ENCODE results near the gene KCNV2.

Gene KCNV2

DNA sequence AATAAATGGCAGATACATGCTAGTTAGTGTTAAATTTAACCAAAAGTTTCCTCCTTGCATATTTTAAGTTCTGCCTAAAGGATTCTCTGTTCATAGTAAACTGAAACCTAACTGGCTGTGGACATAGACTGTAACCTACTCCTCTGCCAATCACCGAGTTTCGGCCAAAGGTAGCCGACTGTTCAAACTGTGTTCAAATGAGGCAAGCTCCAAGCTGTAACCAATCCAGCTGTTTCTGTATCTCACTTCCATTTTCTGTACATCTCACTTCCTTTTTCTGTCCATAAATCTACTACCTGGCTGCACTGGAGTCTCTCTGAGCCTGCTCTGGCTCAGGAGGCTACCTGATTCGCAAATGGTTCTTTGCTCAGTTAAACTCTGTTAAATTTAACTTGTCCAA, 44.1 kb downstream of the KCNV2 start:
- DNase-seq = no peak

DNA sequence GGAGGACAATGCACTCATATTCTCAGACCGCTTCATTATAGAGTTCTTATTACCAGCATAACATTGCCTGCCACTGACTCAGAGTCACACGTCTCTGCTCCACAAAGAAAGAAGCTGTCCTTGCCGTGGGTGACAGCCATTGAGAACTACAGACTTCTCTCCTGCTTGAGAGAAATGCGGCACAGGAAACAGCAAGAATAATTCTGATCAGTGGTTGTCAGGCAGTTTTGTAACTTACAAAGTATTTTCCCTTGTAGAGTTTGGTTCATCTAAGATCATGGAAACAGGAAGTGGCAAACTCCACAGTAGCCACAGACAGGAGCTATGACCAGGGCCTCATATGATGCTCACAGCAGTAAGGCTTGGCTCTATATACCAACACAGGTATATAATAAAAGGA, 47.0 kb downstream of the KCNV2 start:
- no peak for DNase-seq

DNA sequence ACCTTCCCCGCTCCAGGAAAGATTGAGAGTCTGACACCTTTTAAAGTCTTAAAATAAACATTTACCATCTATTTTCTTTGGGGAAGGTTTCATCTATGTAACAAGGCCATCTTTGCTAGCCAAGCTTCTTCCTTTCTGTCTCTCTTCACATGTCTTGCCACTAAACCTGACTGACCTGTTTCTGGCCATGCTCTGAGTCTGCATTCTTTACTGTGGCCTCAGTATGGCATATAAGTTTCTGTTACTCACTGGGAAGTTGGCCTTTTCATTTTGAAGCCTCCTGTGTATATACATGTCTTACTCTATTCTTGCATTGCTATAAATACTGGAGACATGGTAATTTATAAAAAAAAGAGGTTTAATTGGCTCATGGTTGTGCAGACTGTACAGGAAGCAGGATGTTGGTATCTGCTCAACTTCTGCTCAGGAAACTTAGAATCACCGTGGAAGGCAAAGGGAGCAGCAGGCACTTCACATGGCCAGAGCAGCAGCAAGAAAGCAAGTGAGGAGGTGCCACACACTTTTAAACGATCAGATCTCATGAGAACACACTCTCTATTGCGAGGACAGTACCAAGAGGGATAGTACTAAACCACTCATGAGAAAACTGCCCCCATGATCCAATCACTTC, 48.1 kb downstream of the KCNV2 start:
- no peak for DNase-seq

DNA sequence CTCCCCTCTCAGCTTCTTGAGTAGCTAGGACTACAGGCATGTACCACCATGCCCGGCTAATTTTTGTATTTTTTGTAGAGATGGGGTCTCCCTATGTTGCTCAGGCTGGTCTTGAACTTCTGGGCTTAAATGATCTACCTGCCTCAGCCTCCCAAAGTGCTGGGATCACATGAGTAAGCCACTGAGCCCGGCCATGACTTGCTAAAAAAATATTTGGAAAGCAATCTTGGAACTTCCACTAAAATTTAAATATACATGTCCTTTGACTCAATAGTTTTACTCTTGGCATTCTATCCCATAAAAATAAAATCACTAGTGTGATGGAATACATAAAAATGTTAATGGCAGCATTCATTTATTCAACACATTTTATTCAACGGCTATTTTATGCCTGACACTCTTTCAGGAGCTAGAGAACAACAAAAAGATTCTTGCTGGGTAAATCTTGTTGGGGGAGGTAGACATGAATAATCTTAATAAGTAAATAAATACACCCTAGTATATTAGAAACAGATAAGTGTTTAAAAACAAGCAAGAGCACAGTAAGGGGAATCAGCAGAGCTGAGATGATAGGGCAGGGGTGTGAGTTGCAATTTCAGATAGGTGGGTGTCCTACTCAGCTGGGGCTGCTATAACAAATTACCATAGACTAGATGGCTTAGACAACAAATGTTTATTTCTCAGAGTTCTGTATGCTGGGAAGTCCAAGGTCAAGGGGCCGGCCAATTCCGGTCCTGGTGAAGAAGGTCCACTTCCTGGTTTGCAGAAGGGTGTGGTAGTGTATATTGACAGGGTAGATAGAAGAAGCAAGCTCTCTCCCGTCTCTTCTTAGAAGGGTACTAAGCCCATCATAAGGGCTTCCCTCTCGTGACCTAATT, 50.7 kb downstream of the KCNV2 start:
- no peak for DNase-seq

DNA sequence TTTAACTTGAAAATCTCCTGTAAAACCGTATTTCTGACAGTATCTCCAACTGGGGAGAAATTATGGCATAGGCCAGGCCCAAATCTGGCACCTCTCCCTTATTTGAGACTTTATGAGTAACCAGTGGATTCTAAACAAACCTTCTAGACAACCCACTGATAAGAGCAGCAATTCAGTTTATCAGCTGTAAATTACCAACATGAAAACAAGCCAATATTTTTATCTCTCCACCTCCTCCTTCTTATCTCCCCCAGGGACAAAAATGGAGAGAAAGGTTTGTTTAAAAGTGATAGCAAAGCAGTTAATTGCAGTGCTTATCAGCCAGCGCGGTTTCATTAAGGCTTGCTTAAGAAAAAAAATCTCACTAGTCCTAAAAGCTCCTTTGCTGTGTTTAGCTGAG, 53.8 kb downstream of the KCNV2 start:
- no peak for DNase-seq

DNA sequence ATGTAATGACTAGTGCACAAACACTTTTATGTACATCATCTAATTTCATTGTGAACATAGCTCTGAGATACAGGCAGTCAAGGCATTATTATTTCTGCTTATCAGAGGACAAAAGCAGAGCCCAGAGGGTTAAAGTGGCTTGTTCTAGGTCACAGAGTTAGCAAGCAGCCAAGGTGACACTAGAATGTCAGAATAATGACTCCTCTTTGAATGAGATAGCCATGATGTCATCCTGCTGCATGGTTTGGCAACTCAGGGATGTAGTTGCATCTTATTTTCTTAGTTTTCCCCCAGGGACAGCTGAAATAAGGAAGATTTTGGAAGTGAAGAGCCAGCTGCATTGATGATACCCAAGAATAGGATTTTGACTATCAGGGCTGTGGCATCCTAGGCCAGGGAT, 54.4 kb downstream of the KCNV2 start:
- no peak for DNase-seq

DNA sequence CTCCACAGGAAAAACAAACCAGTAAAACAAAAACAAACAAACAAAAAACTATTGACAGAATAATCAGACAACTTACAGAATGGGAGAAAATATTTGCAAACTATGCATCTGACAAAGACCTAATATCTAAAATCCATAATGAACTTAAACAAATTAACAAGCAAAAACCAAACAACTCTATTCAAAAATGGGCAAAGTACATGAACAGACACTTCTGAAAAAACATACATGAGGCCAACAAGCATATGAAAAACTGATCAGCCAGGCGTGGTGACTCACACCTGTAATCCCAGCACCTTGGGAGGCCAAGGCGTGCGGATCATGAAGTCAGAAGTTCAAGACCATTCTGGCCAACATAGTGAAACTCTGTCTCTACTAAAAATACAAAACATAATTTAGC, 60.1 kb downstream of the KCNV2 start:
- no peak for DNase-seq

DNA sequence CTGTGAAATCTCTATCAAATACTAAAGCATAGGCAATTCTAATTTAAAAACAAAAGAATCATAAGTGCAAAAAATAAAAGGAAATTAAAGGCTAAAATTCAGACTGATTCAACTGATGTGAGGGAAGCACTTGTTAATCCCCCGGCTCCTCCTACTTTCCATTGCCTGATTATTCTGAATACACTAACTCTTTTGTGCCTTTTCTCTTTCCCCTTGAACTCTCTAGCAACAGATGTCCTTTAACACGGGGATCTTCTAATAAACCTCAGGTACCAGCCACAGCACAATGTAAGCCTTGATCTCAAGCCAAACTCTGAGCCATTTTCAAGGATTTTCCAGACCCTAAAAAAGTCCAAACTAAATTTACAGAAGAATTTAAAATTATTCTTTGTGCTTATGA, 61.5 kb downstream of the KCNV2 start:
- no peak for DNase-seq
